Fibroblast of skin of scalp (primary cell): ENCODE results near the gene REG3G. TPM values are rescaled to one million over a fixed set of nuclear protein-coding genes. Genes with fewer than 3 reads are reported as not detected.
A peak's percentile ranks its signal among the peaks of the same experiment; 100 is the strongest.

Experiments
- DNase-seq: peaks from one replicate; pipeline ENCODE4 v3.0.0-alpha.2; 2013
- polyA plus RNA-seq, 2 experiments: library from polyadenylated mRNA; unstranded; fragments of 120-200 nt; gene quantifications; one replicate each; pipeline ENCODE4 v1.2.1, GENCODE V29; 2013; ENCODE audit not compliant: insufficient read length in 2 of 2

Gene REG3G
- polyA plus RNA-seq (2013, experiment 1 of 2; ENCODE audit: insufficient read length), result not detected
- polyA plus RNA-seq (2013, experiment 2 of 2; ENCODE audit: insufficient read length), result not detected

- no peak for DNase-seq
These were observed at the start of gene REG3G for GRCh38 chr2:79025421-79025820. TSS of gene REG3G (plus strand) at chr2:79025702. CDS start at chr2:79026094, 392 bp downstream.

GRCh38 chr2:78977661-78978145 lies 47.8 kb upstream of the REG3G start:
- DNase-seq, result no peak

GRCh38 chr2:78978340-78978739 lies 47.2 kb upstream of the REG3G start:
- DNase-seq, result no peak

- DNase-seq, result peak; percentile 6
These were observed 45.9 kb upstream of the REG3G start for GRCh38 chr2:78979380-78980151.

- DNase-seq, result no peak
These were observed 45.4 kb upstream of the REG3G start for GRCh38 chr2:78980152-78980465.

DNA sequence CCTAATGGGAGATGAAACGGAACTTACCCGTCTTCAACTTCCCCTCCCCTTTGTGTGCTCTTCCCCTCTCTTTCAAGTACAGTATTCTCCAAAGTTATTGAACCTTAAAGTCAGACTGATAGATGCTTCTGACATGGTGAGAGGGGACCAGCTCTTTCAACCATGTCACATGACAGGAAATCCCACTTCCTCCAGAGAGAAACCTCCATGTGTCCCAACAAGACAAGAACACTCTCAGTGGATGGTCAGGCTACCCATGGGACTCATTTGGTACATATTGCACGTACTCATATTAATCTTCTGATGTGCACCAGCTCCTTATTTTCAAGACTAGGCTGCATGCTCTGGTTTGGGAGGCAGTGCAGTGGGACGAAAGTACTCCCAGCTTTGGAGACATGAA lies 44.6 kb upstream of the REG3G start:
- DNase-seq, result no peak

DNA sequence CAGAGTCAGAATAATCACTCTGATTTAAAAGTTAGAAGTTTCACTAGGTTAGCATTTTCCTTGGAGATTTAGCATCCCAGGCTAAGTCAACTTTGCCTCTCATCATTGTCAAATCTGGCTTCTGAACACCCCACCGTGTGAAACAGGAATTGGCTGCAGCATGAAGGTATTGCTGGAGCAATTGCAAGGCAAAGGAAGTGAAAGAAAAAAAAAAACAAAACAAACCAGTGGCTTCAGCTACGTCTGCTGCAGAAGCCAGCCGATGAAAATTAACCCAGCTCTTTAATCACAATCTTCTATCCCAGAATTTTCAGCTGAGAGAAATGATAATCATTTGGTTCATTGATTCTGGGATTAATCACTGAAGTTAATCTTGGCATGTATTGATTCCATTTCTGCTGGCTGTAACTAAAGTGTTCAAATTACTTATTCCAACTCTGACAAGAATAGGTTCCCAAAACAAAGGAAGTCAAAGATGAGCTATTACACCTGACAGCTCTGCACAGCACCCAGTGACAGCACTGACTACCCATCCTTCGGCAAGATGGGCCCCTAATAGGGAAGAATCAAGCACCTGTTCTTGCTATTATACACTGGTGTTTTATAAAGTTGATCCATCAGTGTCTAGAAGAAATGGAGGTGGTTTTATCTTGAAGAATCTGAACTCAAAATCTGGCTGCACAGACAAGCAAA lies 42.7 kb upstream of the REG3G start:
- no peak for DNase-seq

GRCh38 chr2:78984386-78984785 lies 41.1 kb upstream of the REG3G start:
- no peak for DNase-seq

GRCh38 chr2:78985558-78985957 lies 39.9 kb upstream of the REG3G start:
- DNase-seq, result no peak

GRCh38 chr2:78989051-78989450 lies 36.5 kb upstream of the REG3G start:
- no peak for DNase-seq

DNA sequence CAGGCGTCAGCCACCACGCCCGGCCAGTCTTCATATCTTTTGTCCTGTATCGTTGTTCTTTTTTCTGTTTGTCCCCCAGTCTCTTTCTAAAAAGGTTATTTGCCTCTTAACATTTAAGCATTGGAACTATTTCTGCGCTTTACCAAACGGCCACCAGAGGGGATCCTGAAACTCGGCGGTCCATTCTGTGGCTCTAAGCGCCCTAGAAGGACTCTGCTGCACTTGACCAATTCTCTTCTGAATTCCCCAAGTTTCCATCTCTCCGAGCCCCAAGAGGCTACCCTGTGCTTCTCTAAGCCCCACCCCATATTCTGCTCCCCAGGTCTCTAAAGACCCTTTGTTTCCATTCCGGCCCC lies 33.1 kb upstream of the REG3G start:
- DNase-seq, result peak; percentile 2

DNA sequence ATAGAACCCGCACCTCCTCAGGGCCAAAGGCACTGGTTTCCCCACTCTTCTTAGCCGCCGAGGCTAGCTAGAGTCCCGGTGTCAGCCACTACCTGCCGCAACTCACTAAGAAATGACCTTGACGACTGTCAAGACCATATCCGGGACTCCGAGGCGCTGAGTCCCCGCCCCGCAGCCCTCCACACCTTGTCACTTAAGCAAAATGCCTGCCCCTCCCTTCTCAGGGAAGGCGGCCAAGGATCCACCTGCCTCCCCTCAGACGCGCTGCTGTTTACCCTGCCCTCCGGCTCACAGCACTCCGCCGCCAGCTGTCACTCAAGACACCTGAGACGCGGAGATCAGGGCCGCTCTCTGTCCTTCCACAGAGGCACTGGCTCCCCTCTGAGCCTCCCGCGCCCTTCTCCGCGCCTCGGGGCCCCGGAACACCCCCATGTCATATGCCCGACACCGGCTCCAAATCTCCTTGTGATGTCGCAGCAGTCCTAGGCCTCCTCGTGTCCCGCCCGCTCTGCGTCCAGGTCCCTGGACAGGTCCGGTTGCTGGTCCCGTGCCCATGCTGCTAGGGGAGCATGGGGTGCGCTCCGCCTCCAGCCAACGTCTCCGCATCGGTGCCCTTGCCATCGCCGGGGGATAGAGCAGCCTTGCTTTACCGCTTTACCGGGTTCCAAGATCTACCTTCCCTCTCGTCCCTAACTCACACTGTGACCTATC lies 32.5 kb upstream of the REG3G start:
- no peak for DNase-seq

- DNase-seq, result no peak
These were observed 31.9 kb upstream of the REG3G start for GRCh38 chr2:78993518-78994148.

DNA sequence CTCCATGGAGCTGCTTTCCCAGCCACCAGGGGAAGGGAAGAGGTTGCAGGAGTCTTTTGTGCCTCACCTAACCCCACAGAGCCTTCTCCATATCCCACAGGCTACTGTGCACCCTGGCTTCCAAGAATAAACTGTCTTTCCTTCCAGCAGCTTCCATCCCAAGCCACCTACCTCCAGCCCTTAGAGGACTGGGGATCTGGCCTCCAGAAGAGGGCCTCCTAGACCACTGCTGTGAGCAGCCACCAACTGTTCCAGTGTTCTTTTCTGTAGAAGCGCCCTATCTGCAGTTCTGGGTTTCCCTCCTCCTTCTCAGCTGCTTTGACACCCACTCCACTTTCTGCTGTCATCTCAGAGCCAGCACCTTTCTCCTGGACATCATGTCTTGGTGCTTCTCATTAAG lies 30.7 kb upstream of the REG3G start:
- no peak for DNase-seq

DNA sequence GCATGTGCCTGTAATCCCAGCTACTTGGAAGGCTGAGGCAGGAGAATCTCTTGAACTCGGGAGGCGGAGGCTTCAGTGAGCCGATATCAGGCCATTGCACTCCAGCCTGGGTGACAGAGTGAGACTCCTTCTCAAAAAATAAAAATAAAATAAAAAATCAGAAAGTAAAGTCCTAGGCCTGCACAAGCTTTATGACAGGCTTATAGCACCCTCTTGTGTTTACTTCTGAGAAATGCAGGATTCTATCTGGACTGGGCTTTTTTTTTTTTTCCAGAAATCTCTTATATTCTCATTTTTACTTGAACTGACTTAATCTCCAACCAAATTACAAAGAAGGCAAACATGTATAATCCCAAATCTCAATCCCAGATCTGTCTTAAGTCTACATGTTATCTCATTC lies 26.1 kb upstream of the REG3G start:
- peak; percentile 2 for DNase-seq

DNA sequence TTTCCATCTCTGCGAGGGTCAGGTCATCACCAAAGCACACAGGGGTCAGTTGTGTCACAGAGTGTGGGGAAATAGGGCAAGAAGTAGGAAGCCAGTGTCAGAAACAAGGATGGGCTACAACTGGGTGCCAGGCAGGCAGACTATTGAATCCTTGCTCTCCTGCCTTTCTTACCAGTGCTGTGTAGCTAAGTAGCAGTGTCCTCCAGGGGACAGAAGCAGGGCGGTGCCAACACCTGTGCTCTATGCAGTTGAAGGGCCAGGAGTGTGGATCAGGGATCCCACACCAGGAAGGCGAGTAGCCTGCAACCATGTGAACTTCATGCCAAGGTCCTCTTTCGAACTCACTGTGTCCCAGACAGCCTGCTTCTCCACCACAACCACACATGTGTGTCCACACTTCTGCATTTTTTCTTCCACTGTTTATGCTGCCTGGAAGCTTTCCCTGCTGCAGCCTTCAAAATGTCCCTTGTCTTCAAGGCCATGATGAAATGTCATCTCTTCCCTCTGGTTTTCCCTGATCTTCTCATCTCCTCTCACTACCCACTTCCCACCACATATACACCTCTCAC lies 25.4 kb upstream of the REG3G start:
- DNase-seq, result no peak

DNA sequence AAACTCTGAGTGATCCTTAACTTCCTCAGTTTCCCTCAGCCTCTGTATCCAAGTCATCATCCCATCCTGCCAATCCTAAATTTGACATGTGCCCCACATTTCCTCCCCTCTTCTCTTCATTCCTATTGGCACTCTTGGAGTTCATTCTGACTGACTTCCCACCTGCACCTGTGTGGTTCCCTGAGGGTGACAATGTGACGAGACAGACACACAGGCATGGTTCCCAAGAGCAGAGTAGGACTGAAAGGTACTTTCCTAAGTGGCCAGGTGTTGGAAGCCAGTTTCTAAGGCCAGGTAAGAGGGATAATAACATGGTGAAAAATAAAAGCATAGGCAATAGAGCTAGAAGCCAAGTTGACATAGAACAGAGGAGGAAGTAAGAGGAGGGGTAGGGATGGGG lies 24.2 kb upstream of the REG3G start:
- DNase-seq, result no peak

- no peak for DNase-seq
These were observed 20.8 kb upstream of the REG3G start for GRCh38 chr2:79004680-79005079.

DNA sequence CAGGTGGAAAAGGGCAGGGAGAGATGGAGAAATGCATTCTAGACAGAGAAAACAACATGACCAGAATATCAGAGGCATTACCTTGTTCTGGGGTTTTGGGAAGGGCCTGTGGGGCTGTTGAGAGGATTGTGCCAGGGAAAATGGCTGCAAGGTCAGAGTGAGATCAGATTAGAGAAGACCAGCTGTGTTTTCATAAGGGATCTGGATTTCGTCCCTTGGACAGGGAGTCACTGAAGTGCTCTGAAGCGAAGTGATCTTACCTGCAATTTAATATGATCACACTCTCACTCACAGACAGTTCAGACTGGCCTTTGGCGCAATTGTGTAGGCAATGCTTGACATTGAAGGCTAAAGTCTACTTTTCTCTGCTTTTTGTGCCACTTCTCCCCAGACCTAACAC lies 20.3 kb upstream of the REG3G start:
- DNase-seq, result no peak

- no peak for DNase-seq
These were observed 16.1 kb upstream of the REG3G start for GRCh38 chr2:79009388-79009787.

- DNase-seq, result no peak
These were observed 14.0 kb upstream of the REG3G start for GRCh38 chr2:79011496-79011895.

- no peak for DNase-seq
These were observed 11.9 kb upstream of the REG3G start for GRCh38 chr2:79013629-79014028.

GRCh38 chr2:79016342-79016741 lies 9.2 kb upstream of the REG3G start:
- no peak for DNase-seq
